ENCODE data around the gene MEX3B.
A peak's percentile ranks its signal among the peaks of the same experiment; 100 is the strongest.
"Not testable (repeated sequence)": the region's sequence is repeated elsewhere in the genome, so short reads cannot be mapped to it uniquely, and the experiment has no call there.

Gene MEX3B

DNA sequence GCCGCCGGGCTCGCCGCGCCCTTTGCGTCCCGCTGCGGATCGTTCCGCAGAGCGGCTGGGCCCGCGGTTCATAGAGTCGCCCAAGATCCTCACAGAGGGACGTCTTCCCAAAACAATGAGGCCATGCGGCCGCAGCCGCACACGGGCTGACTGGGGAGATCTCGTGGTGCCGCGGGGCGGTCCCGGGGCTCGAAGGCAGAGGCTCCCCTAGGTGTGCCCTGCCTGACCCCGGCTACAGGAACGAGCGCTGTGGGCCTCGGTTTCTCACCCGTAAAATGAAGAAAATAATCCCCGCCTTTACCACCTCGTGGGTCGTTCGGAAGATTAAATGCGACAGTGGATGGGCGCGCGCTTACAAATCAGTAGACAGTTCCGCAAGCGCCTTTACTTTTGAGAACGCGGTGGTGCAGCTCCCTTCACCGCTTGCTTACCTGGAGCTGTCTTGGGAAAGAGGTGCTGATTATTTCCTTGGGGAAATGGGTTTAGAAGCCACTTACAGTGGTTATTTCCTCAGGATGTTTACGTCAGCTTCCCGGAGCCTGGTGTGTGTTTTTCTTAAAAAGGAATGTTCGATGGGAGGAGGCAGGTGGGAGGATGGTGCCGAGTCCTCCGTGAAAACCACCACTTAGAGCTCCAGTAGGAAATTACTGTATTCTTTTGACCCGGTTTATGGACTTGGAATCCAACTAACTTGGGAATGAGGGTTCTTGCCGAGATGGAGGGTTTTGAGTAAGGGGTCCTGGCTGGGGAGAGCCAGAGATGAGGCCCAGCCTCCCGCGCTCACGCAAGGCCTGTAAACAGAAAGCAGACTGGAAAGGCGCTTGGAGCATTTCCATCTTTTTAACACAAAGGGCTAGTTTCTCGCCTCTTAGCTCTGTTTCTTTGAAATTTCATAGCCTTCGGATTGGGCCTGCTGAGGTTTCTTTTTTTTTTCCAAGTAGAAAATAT, 1.9 kb upstream of the MEX3B start:
- peak; percentile 45 for DNase-seq

DNA sequence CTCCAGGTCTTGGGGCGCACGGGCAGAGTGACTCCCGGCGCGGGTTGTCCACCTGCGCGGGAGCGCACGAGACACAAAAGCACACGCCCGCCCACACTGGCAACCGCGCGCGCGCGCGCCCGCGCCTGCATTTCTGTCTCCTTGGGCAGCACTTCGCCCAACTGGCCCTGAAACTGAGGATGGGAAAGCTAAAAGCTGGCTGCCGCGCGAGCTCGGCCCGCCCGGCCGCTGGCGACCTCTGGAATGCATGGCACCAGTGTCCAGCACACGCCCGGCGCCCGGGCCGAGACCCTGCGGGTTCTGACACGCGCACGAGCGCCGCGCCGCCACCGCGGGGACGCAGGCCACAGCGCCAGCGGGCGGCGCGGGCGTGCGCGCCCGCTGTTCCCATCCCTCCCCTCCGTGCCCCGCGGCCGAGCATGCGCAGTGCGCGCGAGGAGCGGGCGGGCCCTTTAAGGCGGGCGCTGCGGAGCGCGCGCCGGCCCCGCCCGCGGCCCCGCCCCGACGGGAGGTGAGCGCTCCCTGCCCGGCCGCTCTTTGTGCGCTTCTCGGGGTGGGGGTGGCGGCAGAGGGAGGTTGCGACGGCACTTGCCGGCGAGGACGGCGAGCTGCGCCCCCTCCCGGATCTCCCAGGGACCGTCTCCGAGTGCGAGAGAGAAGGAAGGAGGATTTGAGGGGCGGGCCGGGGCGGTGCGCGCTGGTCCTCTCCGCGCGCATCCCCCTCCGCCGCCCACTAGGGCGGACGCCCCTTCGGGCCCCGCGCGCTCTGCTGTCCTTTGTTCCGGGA, 1.0 kb upstream of the MEX3B start:
- DNase-seq, result peak; percentile 88

DNA sequence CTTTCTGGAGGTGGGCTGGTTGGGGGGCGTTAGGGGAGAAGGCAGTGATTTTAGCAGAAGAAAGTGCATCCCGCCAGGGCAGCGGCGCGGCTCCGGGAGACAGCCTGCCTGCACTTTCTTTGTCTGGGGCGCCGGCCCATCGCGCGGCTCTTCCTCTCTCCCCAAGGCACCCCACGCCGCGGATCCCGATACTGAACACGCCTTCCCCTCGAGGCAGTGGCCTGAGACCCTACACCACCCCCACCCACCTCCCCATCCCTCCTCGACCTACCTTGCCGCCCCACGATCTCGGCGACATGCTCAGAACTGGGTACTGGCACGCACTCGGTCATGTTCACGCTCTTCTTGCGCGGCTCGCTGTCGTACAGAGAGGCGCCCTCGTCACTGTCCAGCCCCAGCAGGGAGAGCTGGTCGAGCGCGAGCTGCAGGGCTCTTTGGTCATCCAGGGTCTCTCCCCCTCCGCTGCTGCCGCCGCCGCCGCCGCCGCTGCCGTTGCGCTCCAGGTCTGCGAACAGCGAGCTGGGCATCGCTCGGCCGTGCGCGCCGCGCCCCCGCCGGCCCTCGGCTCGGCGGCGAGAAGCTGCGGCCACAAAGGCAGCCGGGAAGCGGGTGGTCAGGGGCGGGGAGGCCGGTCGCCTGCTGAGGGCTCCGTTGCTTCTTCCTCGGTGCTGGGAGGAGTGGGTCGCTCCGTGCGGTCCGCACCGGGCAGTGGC, 483 bp downstream of the MEX3B start:
- peak; percentile 69 for DNase-seq

DNA sequence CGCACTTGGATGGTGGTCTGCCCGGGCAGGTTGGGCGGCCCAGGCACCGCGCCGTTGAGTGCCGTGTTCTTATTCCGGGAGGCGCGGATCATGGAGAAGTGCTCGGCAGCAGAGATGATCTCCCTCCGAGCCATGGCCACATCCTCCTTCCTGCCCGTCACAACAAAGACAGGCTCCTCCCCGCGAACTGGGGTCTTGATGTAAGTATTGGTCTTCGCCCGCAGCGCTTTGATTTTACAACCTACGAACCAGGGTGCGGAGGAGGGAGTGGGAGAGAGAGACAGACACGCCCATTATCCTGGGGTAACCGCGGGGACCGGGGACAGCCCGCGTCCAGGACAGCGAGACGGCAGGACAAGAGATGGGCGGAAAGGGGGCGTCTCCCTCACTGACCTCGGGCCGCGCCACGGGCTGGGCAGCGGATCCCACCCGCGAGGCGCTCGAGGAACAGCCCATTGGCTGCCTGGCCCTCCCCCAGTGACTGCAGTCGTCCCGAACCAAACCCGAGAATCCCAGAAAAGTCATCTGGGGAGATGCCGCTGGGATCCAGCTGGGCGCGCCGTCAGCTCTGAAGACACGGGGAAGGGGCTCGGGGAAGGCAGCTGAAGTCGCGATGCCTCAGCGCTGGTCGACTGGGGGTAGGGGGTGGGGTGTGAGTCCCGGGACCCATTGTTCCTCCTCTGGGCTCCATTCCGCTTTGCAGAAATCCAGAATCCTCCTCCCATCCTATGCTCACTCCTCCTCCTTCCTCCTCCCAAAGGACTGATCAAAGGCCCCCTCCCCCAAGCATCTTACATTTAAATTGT, 1.2 kb downstream of the MEX3B start:
- DNase-seq, result peak; percentile 41

DNA sequence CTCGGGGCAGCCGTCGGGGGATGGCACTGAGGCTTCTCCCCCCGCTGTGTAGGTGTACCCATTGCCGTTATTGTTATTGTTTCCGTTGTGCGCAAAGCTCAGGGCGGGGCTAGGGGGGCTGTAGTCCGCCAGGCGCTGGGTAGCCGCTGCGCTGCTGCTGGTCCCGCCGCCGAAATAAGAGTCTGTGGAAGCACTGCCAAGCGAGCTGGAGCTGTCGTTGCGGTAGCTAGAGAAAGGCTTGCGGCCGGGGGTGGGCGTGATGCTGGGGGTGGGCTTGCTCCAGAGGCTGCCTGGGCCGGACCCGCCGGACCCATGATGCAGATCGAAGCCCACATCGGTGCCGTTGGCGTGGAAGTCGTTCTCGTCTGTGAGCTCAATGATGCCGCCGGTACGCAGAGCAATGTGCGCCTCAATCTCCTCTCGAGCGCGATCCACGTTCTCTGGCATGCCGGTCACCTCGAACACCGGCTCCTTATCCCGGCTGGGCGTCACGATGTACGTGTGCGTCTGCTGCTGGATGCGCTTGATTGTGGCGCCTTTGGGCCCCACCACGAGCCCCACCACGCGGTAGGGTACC, 1.9 kb downstream of the MEX3B start:
- DNase-seq, result no peak

DNA sequence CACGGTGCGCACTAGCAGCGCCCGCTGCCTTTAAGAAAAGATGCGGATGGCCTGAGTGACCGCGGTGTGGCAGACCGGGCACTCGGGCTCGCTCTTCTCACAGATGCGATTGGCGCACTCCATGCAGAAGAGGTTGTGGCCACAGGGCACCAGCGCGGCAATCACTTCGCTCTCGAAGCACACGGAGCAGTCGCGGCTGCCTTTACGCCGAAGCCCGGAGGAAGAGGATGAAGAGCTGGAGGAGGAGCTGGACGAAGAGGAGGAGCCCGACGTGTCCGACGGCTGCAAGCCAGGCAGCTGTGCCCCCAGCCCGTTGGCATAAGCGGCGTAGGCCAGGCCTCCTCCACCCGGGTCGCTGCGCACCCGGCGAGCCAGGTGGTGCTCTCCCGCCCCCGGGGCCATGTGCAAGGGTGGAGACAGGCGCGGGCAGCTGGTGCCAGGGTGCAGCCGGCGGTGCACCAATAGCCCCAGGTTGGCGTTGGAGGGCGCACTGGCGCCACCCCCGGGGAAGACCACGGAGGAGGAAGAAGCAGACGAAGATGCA, 2.6 kb downstream of the MEX3B start:
- no peak for DNase-seq

DNA sequence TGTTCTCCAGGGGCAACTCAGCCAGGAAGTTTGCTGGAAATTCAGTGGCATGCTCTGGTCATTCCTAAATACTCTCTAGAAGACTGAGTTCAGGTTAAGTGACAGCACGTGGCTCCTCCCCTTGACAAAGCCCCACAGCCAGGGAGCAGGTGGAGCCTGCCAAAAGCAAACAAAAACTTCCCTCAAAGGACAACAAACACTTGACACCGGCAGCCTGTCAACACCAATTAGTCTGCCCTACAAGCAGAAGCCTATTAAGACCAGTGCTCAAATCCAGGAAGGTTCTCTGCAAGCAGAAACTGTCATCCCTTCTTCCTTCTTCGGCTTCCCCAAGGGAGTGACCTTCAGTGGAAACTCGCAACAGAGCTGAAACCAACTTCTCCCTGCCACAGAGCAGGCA, 5.0 kb downstream of the MEX3B start:
- peak; percentile 81 for DNase-seq

DNA sequence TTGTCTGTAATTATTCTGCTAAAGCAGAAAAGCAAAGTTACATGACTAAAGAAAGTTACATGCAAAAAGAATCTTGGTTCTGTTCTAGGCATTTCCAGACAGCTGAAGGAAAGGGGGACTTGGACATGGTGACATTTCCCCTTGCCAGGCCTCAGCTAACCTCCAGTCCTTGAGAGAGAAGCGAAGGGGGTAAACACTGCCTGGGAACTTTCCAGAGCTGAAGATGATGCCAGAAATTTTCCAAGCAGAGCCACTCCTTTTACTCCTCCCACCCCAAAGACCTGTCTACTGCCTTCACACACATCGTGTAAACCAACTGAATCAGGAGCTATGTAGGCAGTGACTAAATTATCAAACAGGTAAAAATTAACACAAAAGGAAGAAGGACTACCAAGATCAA, 5.4 kb downstream of the MEX3B start:
- DNase-seq, result no peak

DNA sequence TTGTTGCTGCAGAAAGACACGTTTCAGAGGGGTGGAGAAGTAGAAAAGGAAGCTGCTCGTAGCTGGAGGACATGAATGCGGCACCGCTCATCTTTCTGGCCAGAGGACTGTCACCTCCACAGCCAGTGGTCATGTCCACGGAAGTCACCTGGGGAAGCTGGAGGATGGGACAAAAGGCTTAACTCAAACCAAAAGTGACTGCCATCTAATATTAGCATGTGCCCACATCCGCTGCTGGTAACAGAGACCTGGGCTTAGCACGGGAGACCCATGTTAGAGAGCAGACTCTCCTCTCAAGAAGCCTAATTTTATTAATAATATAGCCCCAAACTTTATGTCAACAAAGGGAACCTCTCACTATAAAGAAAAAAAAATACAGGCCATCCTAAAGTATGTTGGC, 5.9 kb downstream of the MEX3B start:
- DNase-seq, result no peak

DNA sequence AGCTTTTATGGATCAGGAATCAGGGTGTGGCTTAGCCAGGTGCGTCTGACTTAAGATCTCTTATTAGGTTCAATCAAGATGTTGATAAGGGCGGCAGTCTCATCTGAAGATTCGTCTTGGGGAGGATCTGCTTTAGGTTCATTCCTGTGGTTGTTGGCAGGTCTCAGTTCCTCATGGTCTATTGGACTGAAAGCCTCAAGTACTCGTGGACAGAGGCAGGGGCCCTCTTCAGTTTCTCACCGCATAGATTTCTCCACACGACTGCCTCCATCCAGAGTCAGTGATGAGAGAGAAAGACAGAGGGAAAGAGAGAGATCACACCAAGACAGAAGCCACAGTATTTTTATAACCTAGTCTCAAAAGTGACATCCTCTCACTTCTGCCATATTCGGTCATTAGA, 9.4 kb downstream of the MEX3B start:
- no peak for DNase-seq

DNA sequence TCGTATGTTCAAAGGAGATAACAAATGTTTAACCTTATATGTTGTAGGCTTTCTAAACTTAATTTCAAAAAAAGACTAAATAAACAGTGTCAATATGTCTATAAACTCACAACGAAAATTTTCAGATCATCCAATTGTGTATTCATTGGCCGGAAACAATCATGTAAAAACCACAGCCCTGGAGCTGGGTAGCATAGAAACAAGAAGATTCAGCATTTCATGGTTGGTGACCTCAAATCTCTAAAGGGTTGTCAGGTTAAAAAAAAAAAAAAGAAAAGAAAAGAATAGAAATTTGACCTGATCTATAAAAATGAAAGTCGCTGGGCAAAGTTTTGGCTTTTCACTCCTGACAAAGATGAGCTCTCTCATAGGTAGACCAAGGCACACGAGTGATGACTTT, 13.9 kb downstream of the MEX3B start:
- no peak for DNase-seq

DNA sequence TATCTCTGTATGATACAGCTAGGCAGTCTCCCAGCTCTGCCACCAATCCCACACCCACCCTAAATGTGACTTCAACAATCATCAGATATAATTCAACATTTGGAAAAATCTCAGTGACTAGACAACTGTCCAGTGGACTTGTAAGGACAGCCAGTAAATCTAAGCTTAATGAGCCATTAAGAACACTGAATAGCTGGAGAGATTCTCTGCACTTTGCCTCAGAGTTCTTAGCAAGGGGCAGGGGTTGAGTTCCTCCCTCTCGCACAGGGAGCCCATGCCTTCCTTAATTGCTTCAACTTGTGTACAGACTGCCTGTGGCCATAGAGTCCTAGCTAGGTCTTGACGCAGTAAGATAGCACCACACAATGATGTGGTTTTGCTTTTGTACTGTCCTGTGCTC, 15.6 kb downstream of the MEX3B start:
- DNase-seq, result no peak

DNA sequence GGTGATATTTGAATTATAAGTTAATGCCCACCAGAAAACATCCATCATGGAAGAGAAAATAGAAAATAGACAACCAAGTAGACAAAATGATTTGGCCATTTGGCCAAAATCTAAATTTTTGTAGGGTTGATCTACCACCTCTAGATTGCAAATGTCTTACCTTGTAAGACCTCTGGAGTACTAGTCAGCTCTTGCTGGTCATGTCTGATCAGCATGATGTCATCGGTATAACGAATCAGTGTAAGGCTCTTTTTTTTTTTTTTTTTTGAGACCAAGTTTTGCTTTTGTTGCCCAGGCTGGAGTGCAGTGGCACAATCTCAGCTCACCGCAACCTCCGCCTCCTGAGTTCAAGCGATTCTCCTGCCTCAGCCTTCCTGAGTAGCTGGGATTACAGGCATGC, 17.7 kb downstream of the MEX3B start:
- not testable (repeated sequence) for DNase-seq

DNA sequence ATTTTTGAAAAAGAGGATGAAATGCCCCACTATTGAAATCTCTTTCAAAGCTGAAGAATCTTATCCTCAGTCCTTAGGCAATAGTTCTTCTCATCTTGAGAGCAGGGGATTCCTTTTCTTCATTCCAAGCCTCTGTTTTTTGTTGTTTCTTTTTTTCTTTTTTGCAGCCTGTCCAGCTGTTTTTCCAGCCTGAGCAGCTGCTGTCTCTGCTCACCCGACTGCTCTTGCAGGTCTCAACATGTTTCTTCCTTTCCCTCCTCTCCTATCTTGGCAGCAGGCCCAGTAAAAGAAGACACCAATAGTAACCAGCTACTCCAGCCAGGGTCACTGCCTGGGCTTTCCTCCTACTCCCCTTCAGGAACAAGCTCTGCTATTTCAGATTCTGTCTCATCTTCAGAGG, 23.8 kb downstream of the MEX3B start:
- peak; percentile 87 for DNase-seq

DNA sequence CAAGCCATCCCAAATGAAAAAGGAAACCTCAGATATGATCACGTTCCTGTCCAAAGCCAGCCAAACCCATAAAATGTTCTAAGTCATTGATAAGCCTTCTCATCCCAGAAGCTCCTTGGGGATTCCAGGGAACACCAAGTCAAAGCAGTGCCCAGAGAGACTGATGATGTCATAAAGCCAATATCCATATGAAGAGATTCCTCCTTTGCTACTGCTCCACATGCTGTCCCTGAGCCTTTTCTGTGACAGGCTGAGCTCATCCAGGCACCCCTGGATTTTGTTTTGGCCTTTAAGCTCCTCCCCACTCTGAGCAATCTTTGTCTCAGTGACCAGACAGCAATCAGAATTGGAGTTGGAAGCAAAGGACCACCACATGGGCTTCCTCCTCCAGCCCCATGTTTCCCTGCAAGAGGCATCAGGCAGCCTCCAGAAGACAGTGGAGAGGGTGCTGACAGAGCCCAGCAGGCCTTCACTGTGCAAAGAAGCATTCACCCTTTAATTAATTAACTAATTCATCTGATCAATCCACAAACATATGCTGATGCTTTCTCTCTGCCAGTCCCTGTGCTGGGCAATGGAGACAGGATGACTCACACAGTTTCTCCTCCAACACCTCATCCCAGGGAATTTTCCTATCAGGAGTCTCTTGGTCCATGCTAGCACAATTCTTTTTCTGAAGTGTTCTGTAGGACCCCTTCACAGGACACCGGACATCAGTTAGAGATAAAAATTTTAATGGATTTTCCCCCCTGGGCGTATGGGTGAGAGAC, 25.0 kb downstream of the MEX3B start:
- DNase-seq, result peak; percentile 44

DNA sequence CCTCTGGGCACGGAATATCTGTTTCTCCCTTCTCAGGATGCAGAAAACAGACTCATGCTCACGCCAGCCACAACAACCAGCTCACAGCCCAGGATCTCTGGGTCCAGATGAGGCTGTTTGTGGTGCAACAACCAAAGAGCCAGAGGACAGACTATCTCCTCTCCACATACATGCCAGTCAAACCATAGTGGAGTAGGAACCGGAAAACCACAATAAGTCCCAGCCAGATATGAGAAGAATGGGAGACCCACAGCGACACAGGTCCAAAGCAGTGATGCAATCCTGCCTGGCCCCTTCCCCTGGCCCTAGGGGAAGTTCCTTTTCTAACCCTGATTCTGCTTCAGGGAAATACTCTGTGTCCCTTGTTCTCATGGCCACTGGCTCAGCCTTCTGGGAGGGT, 27.6 kb downstream of the MEX3B start:
- DNase-seq, result no peak

DNA sequence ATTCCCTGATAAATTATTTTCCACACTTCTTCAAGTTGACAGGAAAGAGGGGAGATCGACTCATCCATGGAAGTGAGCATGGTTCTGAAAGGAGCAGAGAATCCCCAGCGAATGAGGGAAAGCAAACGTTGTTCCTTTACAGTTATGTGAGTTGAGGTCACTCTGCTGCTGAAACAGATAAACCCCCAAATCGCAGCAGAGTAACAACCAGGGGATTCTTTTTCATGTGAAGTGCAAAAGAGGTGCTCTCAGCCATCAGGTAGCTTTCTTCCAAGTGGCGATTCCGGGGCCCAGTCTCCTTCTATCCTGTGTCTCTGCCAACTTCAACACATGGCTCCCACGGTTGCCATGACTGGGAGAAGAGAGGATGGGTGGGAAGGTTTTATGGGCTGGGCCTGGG, 28.2 kb downstream of the MEX3B start:
- DNase-seq, result no peak

DNA sequence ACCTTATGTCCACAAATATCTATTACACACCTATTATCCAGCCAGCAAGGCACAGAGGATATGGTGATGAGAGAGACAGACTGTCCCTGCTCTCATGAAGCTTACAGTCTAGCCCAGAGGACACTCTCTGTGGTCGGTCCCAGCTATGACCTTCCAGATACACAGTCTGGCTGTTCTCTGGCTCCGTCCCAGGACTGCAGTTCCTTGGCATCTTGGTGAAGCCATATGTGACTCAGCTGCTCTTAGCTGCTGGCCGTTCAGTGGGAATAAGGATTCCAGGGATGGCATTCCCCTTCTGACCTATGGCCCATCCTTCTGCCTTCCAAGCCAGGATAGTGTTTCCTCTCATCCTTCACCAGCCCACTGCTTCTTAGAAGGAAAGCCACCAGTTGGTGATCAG, 30.8 kb downstream of the MEX3B start:
- no peak for DNase-seq

DNA sequence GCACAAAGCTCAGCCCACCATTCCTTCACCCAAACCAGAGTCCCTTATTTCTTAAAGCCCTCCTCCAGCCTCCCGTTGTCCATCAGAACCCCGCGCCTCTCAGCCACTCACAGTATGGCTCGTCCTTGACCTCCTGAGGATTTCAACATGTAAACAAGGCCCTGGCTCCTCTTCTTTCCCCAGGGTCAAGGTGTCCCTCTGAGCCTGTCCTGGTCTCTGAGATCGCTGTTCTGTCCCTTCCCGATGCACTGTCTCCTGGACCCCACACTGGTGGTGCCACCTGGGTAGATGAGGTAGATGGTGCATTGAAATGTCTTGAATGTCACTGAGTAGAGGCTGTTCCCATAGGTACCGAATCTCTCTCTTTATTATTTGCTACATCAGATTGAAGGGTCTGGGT, 32.9 kb downstream of the MEX3B start:
- DNase-seq, result no peak

DNA sequence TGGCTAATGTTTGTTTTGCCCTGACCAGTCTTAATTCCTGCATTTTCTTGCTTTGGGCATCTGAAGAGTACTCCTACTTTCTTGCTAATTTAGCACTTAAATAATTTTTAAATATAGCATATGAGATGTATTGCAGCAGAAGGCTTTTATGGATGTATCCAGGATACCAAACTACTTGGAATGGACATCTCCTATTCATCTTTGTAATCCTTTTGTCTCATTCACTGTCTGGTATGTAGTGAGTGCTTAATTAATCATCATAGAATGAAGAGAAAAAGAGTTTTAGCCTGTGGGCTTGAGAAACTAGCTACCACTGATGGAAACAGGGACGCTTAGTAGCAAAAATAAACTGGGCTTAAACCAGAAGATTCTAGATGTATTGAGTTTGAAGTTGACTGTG, 40.6 kb downstream of the MEX3B start:
- no peak for DNase-seq

DNA sequence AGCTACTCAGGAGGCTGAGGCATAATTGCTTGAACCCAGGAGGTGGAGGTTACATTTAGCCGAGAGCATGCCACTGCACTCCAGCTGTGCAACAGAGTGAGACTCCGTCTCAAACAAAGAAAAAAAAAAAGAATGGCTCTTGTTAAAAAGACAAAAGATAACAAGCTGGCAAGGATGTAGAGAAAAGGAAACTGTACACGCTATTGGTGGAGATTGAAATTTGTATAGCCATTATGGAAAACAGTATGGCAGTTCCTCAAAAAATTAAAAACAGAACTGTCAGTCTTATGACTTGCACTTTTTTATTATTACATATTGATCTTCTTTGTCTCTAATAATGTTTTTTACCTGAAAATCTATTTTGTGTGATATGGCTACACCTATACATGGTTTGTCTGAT, 41.9 kb downstream of the MEX3B start:
- no peak for DNase-seq
